Ishikawa (cell line): Measurements from ENCODE around the gene MAML2.

Source experiments
- CEBPB ChIP-seq: IDR thresholded peaks from 2 replicates; pipeline ENCODE4 v1.6.1; 2012
- CREB1 ChIP-seq: IDR thresholded peaks from 2 replicates; pipeline ENCODE4 v1.6.1; 2012; ENCODE audit warnings: low read depth
- EGR1 ChIP-seq: IDR thresholded peaks from 2 replicates; pipeline ENCODE4 v1.6.1; 2012
- EP300 ChIP-seq: IDR thresholded peaks from 2 replicates; pipeline ENCODE4 v1.6.1; 2012; ENCODE audit warnings: borderline replicate concordance
- FOXM1 ChIP-seq: IDR thresholded peaks from 2 replicates; pipeline ENCODE4 v1.6.1; 2012; ENCODE audit warnings: low read depth, borderline replicate concordance
- NFIC ChIP-seq: IDR thresholded peaks from 2 replicates; pipeline ENCODE4 v1.6.1; 2012
- RAD21 ChIP-seq: IDR thresholded peaks from 2 replicates; pipeline ENCODE4 v1.6.1; 2012; ENCODE audit warnings: low read depth
- TAF1 ChIP-seq: IDR thresholded peaks from 2 replicates; pipeline ENCODE4 v1.6.1; 2012; ENCODE audit warnings: low read depth, mild to moderate bottlenecking
- TCF12 ChIP-seq: IDR thresholded peaks from 2 replicates; pipeline ENCODE4 v1.6.1; 2012; ENCODE audit warnings: low read depth
- TEAD4 ChIP-seq: IDR thresholded peaks from 2 replicates; pipeline ENCODE4 v1.6.1; 2012
- YY1 ChIP-seq: IDR thresholded peaks from 2 replicates; pipeline ENCODE4 v1.6.1; 2012; ENCODE audit warnings: low read depth
- ZBTB7A ChIP-seq: IDR thresholded peaks from 2 replicates; pipeline ENCODE4 v1.6.1; 2012; ENCODE audit warnings: low read depth
- TF ChIP-seq, protein P1 (sequence below): IDR thresholded peaks from 2 replicates; pipeline ENCODE4 v1.6.1; 2012
- TF ChIP-seq, protein P2 (sequence below): IDR thresholded peaks from 2 replicates; pipeline ENCODE4 v1.6.1; 2012; ENCODE audit warnings: low read depth, mild to moderate bottlenecking

Gene MAML2

DNA sequence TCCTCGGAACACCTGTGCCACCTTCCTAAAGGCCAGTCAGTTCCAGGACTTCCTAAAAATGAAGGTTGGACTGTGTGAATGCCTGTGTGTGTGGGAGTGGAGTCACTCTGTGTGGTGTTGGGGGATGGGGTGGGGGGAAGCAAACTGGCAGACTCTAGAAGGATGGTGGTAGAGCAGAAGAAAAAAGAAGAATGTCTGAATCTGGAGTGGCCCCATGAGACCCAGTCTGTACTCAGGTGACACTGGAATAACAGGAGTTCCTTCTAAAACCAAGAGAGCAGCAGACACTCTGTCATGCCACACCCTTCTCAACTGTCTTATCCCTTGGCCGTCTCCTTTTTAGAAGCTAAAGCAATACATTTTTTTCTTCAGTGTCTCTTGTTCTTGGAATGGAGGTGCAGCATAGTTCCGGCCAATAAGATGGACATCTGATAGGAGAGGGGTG lies 82.9 kb downstream of the MAML2 start:
- TF ChIP-seq EGR1, result peak; percentile 53; the same call in 1 of the 2 replicates
- no peak for TF ChIP-seq TAF1

DNA sequence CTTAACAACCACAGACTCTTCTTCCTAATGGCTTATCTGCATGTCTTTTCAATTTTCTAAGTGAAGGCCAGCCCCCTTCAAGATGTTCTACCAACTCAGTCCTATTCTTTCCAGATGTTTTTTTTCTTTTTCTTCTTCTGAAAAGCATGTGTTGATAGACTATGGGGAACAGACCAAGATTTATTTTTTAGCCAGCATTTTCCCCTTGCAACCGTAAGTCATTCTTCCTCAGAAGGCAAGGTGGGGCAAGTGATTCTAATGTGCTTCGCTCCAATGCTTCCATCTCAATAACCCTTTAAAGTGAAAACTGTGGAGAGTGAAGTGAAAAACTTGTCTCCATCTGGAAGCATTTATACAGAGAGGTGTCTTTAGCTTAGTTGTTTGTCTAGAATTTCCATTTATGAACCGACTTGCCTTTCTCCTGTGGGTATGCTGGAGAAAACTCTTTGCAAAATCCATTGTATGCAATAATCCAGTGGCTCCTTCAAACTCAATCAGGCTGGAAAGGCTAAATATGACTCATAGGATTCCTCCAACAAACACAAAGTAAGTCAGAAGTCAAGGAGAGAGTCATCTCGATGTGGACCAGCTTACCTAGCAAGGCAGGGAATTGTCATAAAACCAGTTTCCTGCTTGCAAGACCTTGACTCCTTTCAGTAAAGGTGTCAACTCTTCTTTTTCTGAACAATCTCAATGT lies 83.7 kb downstream of the MAML2 start:
- TF ChIP-seq YY1 (no peak), RAD21 (no peak), TEAD4 (peak; percentile 52; the same call in 1 of the 2 replicates), TCF12 (peak; percentile 51; the same call in 1 of the 2 replicates), CREB1 (no peak)

- TF ChIP-seq, protein P1, sequence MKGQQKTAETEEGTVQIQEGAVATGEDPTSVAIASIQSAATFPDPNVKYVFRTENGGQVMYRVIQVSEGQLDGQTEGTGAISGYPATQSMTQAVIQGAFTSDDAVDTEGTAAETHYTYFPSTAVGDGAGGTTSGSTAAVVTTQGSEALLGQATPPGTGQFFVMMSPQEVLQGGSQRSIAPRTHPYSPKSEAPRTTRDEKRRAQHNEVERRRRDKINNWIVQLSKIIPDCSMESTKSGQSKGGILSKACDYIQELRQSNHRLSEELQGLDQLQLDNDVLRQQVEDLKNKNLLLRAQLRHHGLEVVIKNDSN, result no peak
- TF ChIP-seq RAD21 (no peak), FOXM1 (no peak), EGR1 (no peak), TCF12 (no peak), NFIC (no peak), EP300 (no peak)
Observed at GRCh38 chr11:96257972-96258934, 84.7 kb downstream of the MAML2 start.

GRCh38 chr11:96257036-96257435 lies 86.0 kb downstream of the MAML2 start:
- TF ChIP-seq NFIC (no peak), ZBTB7A (no peak)

DNA sequence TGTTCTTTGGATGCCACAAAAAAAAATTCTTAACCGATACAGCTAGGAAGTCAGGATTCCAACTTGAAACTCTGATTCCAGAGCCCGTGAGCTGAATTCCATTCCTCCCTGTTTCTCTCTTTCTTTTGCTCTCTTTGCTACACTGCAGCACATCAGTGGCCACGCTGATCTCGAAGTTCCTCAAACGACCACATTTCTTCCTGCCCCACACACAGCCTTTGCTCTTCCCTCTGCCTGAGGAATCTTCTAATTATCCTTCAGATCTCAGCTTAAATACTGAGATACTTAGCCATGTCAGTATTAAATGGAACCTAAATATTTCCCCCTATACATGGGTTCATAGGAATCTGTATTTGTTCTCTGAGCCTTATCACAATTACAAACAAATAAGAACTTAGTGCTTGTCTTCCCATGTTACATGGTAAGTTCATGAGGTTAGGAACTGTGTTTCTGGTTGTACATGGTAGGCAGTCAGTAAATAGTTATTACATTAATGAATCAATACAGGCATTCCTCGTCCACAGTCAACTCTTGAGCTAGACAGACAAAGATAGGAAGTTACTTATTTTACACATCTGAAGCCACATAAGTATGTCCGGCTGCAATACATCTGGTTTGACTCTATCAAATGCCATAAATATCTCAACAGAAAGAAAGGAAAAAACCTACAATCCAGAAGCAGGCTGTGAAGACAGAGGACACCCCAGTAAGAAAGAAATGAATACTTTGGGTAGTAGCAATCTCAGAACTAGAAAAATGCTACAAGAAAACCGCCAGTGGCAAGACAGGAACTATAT lies 86.6 kb downstream of the MAML2 start:
- no peak for TF ChIP-seq CREB1
- TF ChIP-seq EGR1, result no peak
- no peak for TF ChIP-seq FOXM1
- TF ChIP-seq, protein P1, result no peak
- TF ChIP-seq RAD21, result no peak
- no peak for TF ChIP-seq YY1

DNA sequence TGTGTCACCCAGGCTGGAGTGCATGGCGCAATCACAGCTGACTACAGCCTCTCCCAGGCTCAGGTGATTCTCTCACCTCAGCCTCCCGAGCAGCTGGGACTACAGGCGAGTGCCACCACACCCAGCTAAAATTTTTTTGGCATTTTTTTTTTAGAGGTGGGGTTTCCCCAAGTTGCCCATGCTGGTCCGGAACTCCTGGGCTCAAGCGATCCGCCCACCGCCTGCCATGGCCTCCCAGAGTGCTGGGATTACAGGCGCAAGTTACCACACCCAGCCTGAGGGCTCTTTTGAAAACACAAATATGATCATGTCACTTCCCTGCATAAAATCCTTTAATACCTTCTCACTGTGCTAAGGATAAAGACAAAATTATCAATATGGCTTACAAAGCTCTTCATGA lies 88.1 kb downstream of the MAML2 start:
- TF ChIP-seq CREB1 (no peak), YY1 (no peak), EGR1 (no peak), TEAD4 (no peak), RAD21 (no peak)

DNA sequence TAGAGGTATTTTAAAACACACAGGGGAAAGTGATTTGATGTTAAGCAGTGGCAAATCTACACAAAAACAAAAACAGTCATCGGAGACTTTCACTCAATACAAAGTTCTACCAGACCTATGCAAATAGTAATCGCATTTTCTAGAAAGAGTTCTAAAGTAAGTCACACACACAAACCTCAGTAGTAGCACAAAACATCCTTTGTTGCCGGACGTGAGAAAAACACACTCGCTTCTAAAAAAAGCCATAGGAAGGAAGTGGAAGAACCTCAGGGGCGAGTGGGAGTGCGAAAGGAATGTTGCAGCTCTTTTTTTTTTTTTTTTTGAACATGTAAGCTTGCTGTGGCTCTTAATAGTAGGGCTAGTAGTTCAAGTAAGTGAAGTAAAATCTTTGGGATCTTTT lies 88.9 kb downstream of the MAML2 start:
- no peak for TF ChIP-seq EGR1
- TF ChIP-seq YY1, result no peak
- TF ChIP-seq, protein P2, sequence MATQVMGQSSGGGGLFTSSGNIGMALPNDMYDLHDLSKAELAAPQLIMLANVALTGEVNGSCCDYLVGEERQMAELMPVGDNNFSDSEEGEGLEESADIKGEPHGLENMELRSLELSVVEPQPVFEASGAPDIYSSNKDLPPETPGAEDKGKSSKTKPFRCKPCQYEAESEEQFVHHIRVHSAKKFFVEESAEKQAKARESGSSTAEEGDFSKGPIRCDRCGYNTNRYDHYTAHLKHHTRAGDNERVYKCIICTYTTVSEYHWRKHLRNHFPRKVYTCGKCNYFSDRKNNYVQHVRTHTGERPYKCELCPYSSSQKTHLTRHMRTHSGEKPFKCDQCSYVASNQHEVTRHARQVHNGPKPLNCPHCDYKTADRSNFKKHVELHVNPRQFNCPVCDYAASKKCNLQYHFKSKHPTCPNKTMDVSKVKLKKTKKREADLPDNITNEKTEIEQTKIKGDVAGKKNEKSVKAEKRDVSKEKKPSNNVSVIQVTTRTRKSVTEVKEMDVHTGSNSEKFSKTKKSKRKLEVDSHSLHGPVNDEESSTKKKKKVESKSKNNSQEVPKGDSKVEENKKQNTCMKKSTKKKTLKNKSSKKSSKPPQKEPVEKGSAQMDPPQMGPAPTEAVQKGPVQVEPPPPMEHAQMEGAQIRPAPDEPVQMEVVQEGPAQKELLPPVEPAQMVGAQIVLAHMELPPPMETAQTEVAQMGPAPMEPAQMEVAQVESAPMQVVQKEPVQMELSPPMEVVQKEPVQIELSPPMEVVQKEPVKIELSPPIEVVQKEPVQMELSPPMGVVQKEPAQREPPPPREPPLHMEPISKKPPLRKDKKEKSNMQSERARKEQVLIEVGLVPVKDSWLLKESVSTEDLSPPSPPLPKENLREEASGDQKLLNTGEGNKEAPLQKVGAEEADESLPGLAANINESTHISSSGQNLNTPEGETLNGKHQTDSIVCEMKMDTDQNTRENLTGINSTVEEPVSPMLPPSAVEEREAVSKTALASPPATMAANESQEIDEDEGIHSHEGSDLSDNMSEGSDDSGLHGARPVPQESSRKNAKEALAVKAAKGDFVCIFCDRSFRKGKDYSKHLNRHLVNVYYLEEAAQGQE, result no peak
- TF ChIP-seq NFIC, result no peak
- TF ChIP-seq, protein P1, result no peak
- no peak for TF ChIP-seq CEBPB
